SH-SY5Y (cell line): ENCODE measurements around the gene MANSC4.

Experiments used
- GATA2 ChIP-seq: IDR thresholded peaks from 2 replicates; pipeline ENCODE4 v1.6.1; 2011; ENCODE audit warnings: mild to moderate bottlenecking, low read depth, low read length
- GATA3 ChIP-seq: IDR thresholded peaks from 2 replicates; pipeline ENCODE4 v1.6.1; 2011; ENCODE audit warnings: low read depth, mild to moderate bottlenecking, low read length, moderate library complexity

GRCh38 chr12:27751386-27752047 is 28.5 kb downstream of the MANSC4 start:
- no peak for TF ChIP-seq GATA2
- no peak for TF ChIP-seq GATA3
